OCI-LY1 (cell line): ENCODE measurements around the gene SLC12A8.

ENCODE experiments used
- H2AFZ ChIP-seq: fragments of 200-600 bp; sonication (generic), shearing (Covaris generic); 2 replicates; pipeline ENCODE4 v1.6.0; 2014; ENCODE audit warnings: antibody characterized with exemption, mild to moderate bottlenecking, low read length
- H3F3A ChIP-seq: fragments of 200-600 bp; sonication (generic), shearing (Covaris generic); 2 replicates; pipeline ENCODE4 v1.6.0; 2014; ENCODE audit warnings: mild to moderate bottlenecking, antibody characterized with exemption, low read length, moderate library complexity; ENCODE audit not compliant: insufficient read depth
- H3K27ac ChIP-seq: fragments of 200-600 bp; sonication (generic); 2 replicates; pipeline ENCODE4 v1.5.1; 2014; ENCODE audit warnings: low read length, mixed run types, mild to moderate bottlenecking, low read depth; ENCODE audit not compliant: poor library complexity, severe bottlenecking
- H3K27me3 ChIP-seq: fragments of 200-600 bp; sonication (generic); 2 replicates; pipeline ENCODE4 v1.6.0; 2014; ENCODE audit warnings: antibody characterized with exemption, mild to moderate bottlenecking, low read length, moderate library complexity; ENCODE audit not compliant: insufficient read depth
- H3K36me3 ChIP-seq: fragments of 200-600 bp; sonication (generic); 2 replicates; pipeline ENCODE4 v1.6.1; 2014; ENCODE audit warnings: mild to moderate bottlenecking, antibody characterized with exemption, low read length, moderate library complexity, mixed read lengths; ENCODE audit not compliant: insufficient read depth
- H3K4me1 ChIP-seq: fragments of 200-600 bp; sonication (generic); 2 replicates; pipeline ENCODE4 v1.5.1; 2014; ENCODE audit warnings: mild to moderate bottlenecking, low read length, moderate library complexity; ENCODE audit not compliant: insufficient read depth, severe bottlenecking
- H3K4me2 ChIP-seq: fragments of 200-600 bp; sonication (generic), shearing (Covaris generic); 2 replicates; pipeline ENCODE4 v1.6.1; 2014; ENCODE audit warnings: low read length
- H3K4me3 ChIP-seq: fragments of 200-600 bp; sonication (generic); 2 replicates; pipeline ENCODE4 v1.5.1; 2014; ENCODE audit warnings: low read length, low read depth, mild to moderate bottlenecking, mixed read lengths; ENCODE audit not compliant: poor library complexity, severe bottlenecking
- H3K79me2 ChIP-seq: fragments of 200-600 bp; shearing (Covaris generic); 2 replicates; pipeline ENCODE4 v1.6.1; 2016; ENCODE audit warnings: mixed run types, low read length, mixed read lengths; ENCODE audit not compliant: insufficient read depth
- H3K9ac ChIP-seq: fragments of 200-600 bp; sonication (generic), shearing (Covaris generic); 2 replicates; pipeline ENCODE4 v1.6.1; 2014; ENCODE audit warnings: mild to moderate bottlenecking, low read length, mixed read lengths
- H3K9me2 ChIP-seq: fragments of 200-600 bp; sonication (generic), shearing (Covaris generic); 2 replicates; pipeline ENCODE4 v1.6.1; 2014; ENCODE audit warnings: low read depth, mild to moderate bottlenecking, low read length, mixed read lengths
- H3K9me3 ChIP-seq: fragments of 200-600 bp; shearing (Covaris generic); 2 replicates; pipeline ENCODE4 v1.6.1; 2014; ENCODE audit warnings: low read length, mixed read lengths
- H4K20me1 ChIP-seq: fragments of 200-600 bp; sonication (generic), shearing (Covaris generic); 2 replicates; pipeline ENCODE4 v1.6.0; 2016; ENCODE audit warnings: mild to moderate bottlenecking, low read length; ENCODE audit not compliant: insufficient read depth
- CTCF ChIP-seq: fragments of 200-600 bp; sonication (generic), shearing (Covaris generic); IDR thresholded peaks from 2 replicates; pipeline ENCODE4 v1.5.1; 2017; ENCODE audit warnings: mild to moderate bottlenecking, antibody characterized with exemption, low read length, moderate library complexity, mixed read lengths
- EZH2 ChIP-seq: fragments of 200-600 bp; sonication (generic), shearing (Covaris generic); IDR thresholded peaks from 2 replicates; pipeline ENCODE4 v1.8.0; 2017; ENCODE audit warnings: borderline replicate concordance, mixed run types, mild to moderate bottlenecking, antibody characterized with exemption, low read length, moderate library complexity, mixed read lengths

Gene SLC12A8

GRCh38 chr3:125189378-125190165, 23.0 kb downstream of the SLC12A8 start:
- H3K9me2 ChIP-seq = no peaks in the 10 kb centered on the region
- H3K27me3 ChIP-seq = no peaks in the 10 kb centered on the region
- no peak overlapping the region for H3K4me3 ChIP-seq
- H3K9me3 ChIP-seq = no peaks in the 10 kb centered on the region
- H4K20me1 ChIP-seq = no peaks in the 10 kb centered on the region
- no peak overlapping the region for H3K27ac ChIP-seq
- no peak for TF ChIP-seq EZH2
- no peak for TF ChIP-seq CTCF
- no peaks in the 10 kb centered on the region for H3F3A ChIP-seq
- no peak overlapping the region for H3K4me2 ChIP-seq
- no peaks in the 10 kb centered on the region for H3K36me3 ChIP-seq
- H3K4me1 ChIP-seq = no peaks in the 10 kb centered on the region
- H2AFZ ChIP-seq = no peak overlapping the region
- H3K9ac ChIP-seq = no peak overlapping the region
- no peaks in the 10 kb centered on the region for H3K79me2 ChIP-seq

- Histone ChIP-seq H3K27me3 (no peaks in the 10 kb centered on the region), H3F3A (no peaks in the 10 kb centered on the region), H3K9me2 (no peaks in the 10 kb centered on the region), H2AFZ (no peak overlapping the region), H3K9ac (no peak overlapping the region), H3K27ac (no peak overlapping the region), H3K9me3 (no peaks in the 10 kb centered on the region), H3K4me3 (no peak overlapping the region), H3K4me1 (no peaks in the 10 kb centered on the region), H3K4me2 (no peak overlapping the region), H3K79me2 (no peaks in the 10 kb centered on the region), H4K20me1 (no peaks in the 10 kb centered on the region), H3K36me3 (no peaks in the 10 kb centered on the region)
- TF ChIP-seq CTCF = no peak
- TF ChIP-seq EZH2 = no peak
Measured at GRCh38 chr3:125188955-125189354, 23.6 kb downstream of the SLC12A8 start.

- H3K4me1 ChIP-seq = no peaks in the 10 kb centered on the region
Measured at GRCh38 chr3:125187599-125187910, 25.0 kb downstream of the SLC12A8 start.

More at GRCh38 chr3:125187599-125187910, 25.0 kb downstream of the SLC12A8 start:
- no peaks in the 10 kb centered on the region for H3K9me3 ChIP-seq
- no peaks in the 10 kb centered on the region for H3K36me3 ChIP-seq
- no peak overlapping the region for H3K27ac ChIP-seq
- H3F3A ChIP-seq = no peaks in the 10 kb centered on the region
- no peaks in the 10 kb centered on the region for H3K9me2 ChIP-seq
- H3K4me2 ChIP-seq = no peak overlapping the region
- H3K79me2 ChIP-seq = no peaks in the 10 kb centered on the region
- H3K27me3 ChIP-seq = no peaks in the 10 kb centered on the region
- H3K9ac ChIP-seq = no peak overlapping the region
- TF ChIP-seq CTCF (no peak), EZH2 (no peak)
- H4K20me1 ChIP-seq = no peaks in the 10 kb centered on the region
- no peak overlapping the region for H2AFZ ChIP-seq
- H3K4me3 ChIP-seq = no peak overlapping the region
